B cell (primary cell): ENCODE measurements around the gene EEF1B2. TPM values are rescaled to one million over a fixed set of nuclear protein-coding genes. Genes with fewer than 3 reads are reported as not detected.

Source experiments
- ATAC-seq: fragments of 200-7000 bp; cut with Tn5 transposase; one replicate; pipeline ENCODE4 v1.10.0; 2021; ENCODE audit warnings: low read depth, mild to moderate bottlenecking, moderate number of reproducible peaks, moderate library complexity
- CTCF ChIA-PET: fragments of 350-600 bp; sonication (Branson Sonifier 250); formaldehyde crosslinking; loops from one replicate; lab custom pipeline; 2021; ENCODE audit warnings: antibody characterized with exemption, inconsistent platforms; lab: Charles Lee
- POLR2A ChIA-PET: fragments of 350-600 bp; sonication (Branson Sonifier 250); formaldehyde crosslinking; loops from one replicate; lab custom pipeline; 2021; ENCODE audit warnings: antibody characterized with exemption; lab: Charles Lee
- DNase-seq: peaks from one replicate; pipeline ENCODE4 v3.0.0; 2013
- H2AFZ ChIP-seq: 2 replicates; pipeline ENCODE4 v1.6.1; 2012; ENCODE audit warnings: mild to moderate bottlenecking, low read depth, low read length; ENCODE audit not compliant: insufficient read depth, poor library complexity, severe bottlenecking
- H3K27ac ChIP-seq, 2 donors: 1 replicate in 1 of 2; 2 replicates in 1 of 2; pipeline ENCODE4 v1.5.1; 2012 to 2013; ENCODE audit warnings: low read length in 2 of 2, mild to moderate bottlenecking in 2 of 2, moderate library complexity in 1 of 2
- H3K27me3 ChIP-seq, 4 experiments: fragments of 200-600 bp in 1 of 4; sonication (generic) in 1 of 4; replicated peaks in 1 of 4; 1 replicate in 2 of 4; 2 replicates in 2 of 4; pipeline versions ENCODE4 v1.6.1 to v1.7.0; 2013 to 2016; ENCODE audit warnings: low read length in 3 of 4, mild to moderate bottlenecking in 2 of 4, mixed read lengths in 1 of 4, moderate library complexity in 1 of 4; ENCODE audit not compliant: insufficient read depth in 4 of 4, control insufficient read depth in 3 of 4; ENCODE audit errors: control extremely low read depth in 1 of 4
- H3K36me3 ChIP-seq, 2 experiments: replicated peaks in 1 of 2; 1 replicate in 1 of 2; 2 replicates in 1 of 2; pipeline versions ENCODE4 v1.6.1 to v1.7.1; 2013; ENCODE audit warnings: low read length in 1 of 2; ENCODE audit not compliant: insufficient read depth in 2 of 2, control insufficient read depth in 1 of 2; ENCODE audit errors: control extremely low read depth in 1 of 2, extremely low read depth in 1 of 2
- H3K4me1 ChIP-seq, 2 donors: fragments of 200-600 bp in 1 of 2; sonication (generic) in 1 of 2; 1 replicate in 1 of 2; 2 replicates in 1 of 2; pipeline versions ENCODE4 v1.5.1 to v1.6.1; 2013 to 2017; ENCODE audit warnings: low read length in 2 of 2; ENCODE audit not compliant: control insufficient read depth in 2 of 2, insufficient read depth in 2 of 2
- H3K4me2 ChIP-seq: replicated peaks from 2 replicates; pipeline ENCODE3; 2012; ENCODE audit warnings: mild to moderate bottlenecking, low read depth, low read length; ENCODE audit not compliant: poor library complexity, severe bottlenecking
- H3K4me3 ChIP-seq, 5 experiments: fragments of 200-600 bp in 1 of 5; sonication (generic) in 1 of 5; 1 replicate in 3 of 5; 2 replicates in 2 of 5; pipeline versions ENCODE4 v1.5.1 to v1.7.0; 2011 to 2016; ENCODE audit warnings: low read length in 4 of 5, mild to moderate bottlenecking in 4 of 5, low read depth in 2 of 5, control low read depth in 1 of 5, moderate library complexity in 1 of 5; ENCODE audit not compliant: insufficient read depth in 1 of 5; ENCODE audit errors: control extremely low read depth in 1 of 5, extremely low read depth in 1 of 5
- H3K79me2 ChIP-seq: fragments of 200-600 bp; sonication (generic); one replicate; pipeline ENCODE4 v1.6.0; 2016; ENCODE audit warnings: low read length; ENCODE audit not compliant: control insufficient read depth, insufficient read depth
- H3K9ac ChIP-seq: fragments of 200-600 bp; sonication (generic); 2 replicates; pipeline ENCODE4 v1.6.1; 2017; ENCODE audit warnings: mild to moderate bottlenecking, low read length, moderate library complexity
- H3K9me3 ChIP-seq, 3 donors: one replicate each; pipeline versions ENCODE4 v1.6.1 to v1.7.1; 2013; ENCODE audit warnings: low read length in 2 of 3; ENCODE audit not compliant: control insufficient read depth in 2 of 3, insufficient read depth in 1 of 3; ENCODE audit errors: control extremely low read depth in 1 of 3
- H4K20me1 ChIP-seq: 2 replicates; pipeline ENCODE4 v1.6.0; 2012; ENCODE audit warnings: mild to moderate bottlenecking, low read length; ENCODE audit not compliant: insufficient read depth, control insufficient read depth, poor library complexity, severe bottlenecking
- H3K27ac Mint-ChIP-seq: one replicate; pipeline ENCODE4 v1.8.0; 2021; ENCODE audit warnings: mixed read lengths
- H3K27me3 Mint-ChIP-seq: one replicate; pipeline ENCODE4 v1.8.0; 2021; ENCODE audit warnings: mixed read lengths
- H3K4me1 Mint-ChIP-seq: one replicate; pipeline ENCODE4 v1.8.0; 2021; ENCODE audit warnings: mixed read lengths
- H3K4me3 Mint-ChIP-seq: one replicate; pipeline ENCODE4 v1.8.0; 2021; ENCODE audit warnings: mixed read lengths
- H3K9me3 Mint-ChIP-seq: one replicate; pipeline ENCODE4 v1.8.0; 2022; ENCODE audit warnings: mixed read lengths; ENCODE audit not compliant: insufficient read depth
- EZH2 ChIP-seq: IDR thresholded peaks from 2 replicates; pipeline ENCODE4 v1.6.1; 2012; ENCODE audit warnings: borderline replicate concordance, low read depth, mild to moderate bottlenecking, moderate library complexity, low read length; ENCODE audit not compliant: insufficient read depth, poor library complexity, severe bottlenecking
- WGBS: methylation state at CpG from one replicate; pipeline ENCODE4 v1.1.5; 2013; ENCODE audit warnings: missing lambda C conversion rate; ENCODE audit not compliant: insufficient coverage; 5-methylcytosine and 5-hydroxymethylcytosine counted together
- intact Hi-C: fragments of 100-400 bp; cut with micrococcal nuclease; formaldehyde crosslinking; loops from one replicate; pipeline ENCODE4 v1.10.0; 2022
- polyA plus RNA-seq: library from polyadenylated mRNA; depleted of rRNA; stranded (reverse); fragments of >200 nt; gene quantifications from 2 replicates; pipeline ENCODE4 v1.2.3, GENCODE V29; 2012
- total RNA-seq, 2 donors: library from RNA; stranded (reverse); fragments of 120-200 nt in 1 of 2; gene quantifications; 1 replicate in 1 of 2; 2 replicates in 1 of 2; pipeline versions ENCODE4 v1.2.3 to v1.2.4, GENCODE V29; 2013 to 2022
- TF ChIP-seq, protein P1 (sequence below): fragments of 200-600 bp; IDR thresholded peaks from one replicate; pipeline ENCODE4 v1.8.0; 2022; ENCODE audit warnings: antibody characterized with exemption, mild to moderate bottlenecking

The EEF1B2 gene
- total and polyA plus RNA-seq, 2 donors (not counting 1 experiment from before 2014, with no cell fraction given): 815 to 862 TPM

DNA sequence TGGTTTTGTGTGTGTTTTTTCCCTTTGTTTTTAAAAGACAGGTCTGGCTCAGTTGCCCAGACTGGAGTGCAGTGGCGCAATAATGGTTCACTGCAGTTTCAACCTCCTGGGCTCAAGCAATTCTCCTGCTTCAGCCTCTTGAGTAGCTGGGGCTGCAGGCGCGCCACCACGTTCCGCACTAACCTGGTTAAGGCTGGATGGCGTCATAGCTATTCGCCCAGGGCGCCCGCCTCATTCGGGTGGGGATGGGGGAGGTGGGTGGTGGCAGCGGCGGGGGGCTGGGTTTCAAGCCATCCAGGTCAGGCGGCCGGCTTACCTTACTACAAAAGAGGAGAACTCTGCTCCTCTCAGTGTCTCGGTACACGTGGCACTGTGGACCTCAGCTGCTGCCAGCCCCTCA is 42.8 kb downstream of the EEF1B2 start:
- H3K27me3 ChIP-seq: peaks cover 0 to 2% (median 0%) of the 10 kb centered on the region in 4 experiments
- no peak overlapping the region for H3K4me2 ChIP-seq
- H3K27ac ChIP-seq: no peak overlapping the region
- ATAC-seq (no peak), DNase-seq (no peak)
- ChIA-PET CTCF (no interaction called here), POLR2A (no interaction called here)
- H3K36me3 ChIP-seq: no peaks in the 10 kb centered on the region
- H4K20me1 ChIP-seq: no peaks in the 10 kb centered on the region
- no peak overlapping the region for H3K9ac ChIP-seq
- intact Hi-C loops: no loop called here
- H3K27ac Mint-ChIP-seq: no peak overlapping the region
- no peaks in the 10 kb centered on the region for H3K4me1 Mint-ChIP-seq
- peaks cover 23% of the 10 kb centered on the region for H3K27me3 Mint-ChIP-seq
- no peak overlapping the region for H3K4me3 Mint-ChIP-seq
- TF ChIP-seq, protein P1, sequence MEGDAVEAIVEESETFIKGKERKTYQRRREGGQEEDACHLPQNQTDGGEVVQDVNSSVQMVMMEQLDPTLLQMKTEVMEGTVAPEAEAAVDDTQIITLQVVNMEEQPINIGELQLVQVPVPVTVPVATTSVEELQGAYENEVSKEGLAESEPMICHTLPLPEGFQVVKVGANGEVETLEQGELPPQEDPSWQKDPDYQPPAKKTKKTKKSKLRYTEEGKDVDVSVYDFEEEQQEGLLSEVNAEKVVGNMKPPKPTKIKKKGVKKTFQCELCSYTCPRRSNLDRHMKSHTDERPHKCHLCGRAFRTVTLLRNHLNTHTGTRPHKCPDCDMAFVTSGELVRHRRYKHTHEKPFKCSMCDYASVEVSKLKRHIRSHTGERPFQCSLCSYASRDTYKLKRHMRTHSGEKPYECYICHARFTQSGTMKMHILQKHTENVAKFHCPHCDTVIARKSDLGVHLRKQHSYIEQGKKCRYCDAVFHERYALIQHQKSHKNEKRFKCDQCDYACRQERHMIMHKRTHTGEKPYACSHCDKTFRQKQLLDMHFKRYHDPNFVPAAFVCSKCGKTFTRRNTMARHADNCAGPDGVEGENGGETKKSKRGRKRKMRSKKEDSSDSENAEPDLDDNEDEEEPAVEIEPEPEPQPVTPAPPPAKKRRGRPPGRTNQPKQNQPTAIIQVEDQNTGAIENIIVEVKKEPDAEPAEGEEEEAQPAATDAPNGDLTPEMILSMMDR: no peak
- TF ChIP-seq EZH2: no peak
- H3K9me3 Mint-ChIP-seq: no peaks in the 10 kb centered on the region
- H3K4me1 ChIP-seq: no peaks in the 10 kb centered on the region
- no peak overlapping the region for H2AFZ ChIP-seq
- H3K4me3 ChIP-seq: no peak overlapping the region
- H3K79me2 ChIP-seq: no peaks in the 10 kb centered on the region
- no peaks in the 10 kb centered on the region for H3K9me3 ChIP-seq
- 86% methylated on average over 7 of the region's 16 CpGs for WGBS

DNA sequence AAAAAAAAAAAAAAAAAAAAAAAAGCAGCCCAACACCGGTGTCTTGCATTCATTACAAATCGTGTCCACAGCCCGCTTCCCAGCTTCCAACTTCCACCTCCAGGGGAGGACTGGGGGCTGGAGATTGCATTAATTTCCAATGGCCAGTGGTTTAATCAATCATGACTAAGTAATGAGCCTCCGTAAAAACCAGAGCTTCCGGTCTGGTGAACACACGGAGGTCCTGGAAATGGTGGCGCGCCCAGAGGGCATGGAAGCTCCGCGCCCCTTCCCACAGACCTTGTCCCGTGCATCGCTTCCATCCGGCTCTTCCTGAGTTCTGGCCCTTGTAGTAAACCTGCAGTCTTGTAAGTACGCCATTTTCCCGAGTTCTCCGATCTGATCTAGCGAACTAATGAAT is 43.6 kb downstream of the EEF1B2 start:
- Mint-ChIP-seq H3K27ac (no peak overlapping the region), H3K4me1 (no peaks in the 10 kb centered on the region), H3K4me3 (no peak overlapping the region), H3K9me3 (no peaks in the 10 kb centered on the region), H3K27me3 (peaks cover 16% of the 10 kb centered on the region)
- ChIA-PET CTCF (no interaction called here), POLR2A (no interaction called here)
- no peaks in the 10 kb centered on the region for H3K79me2 ChIP-seq
- ATAC-seq: no peak
- H3K27ac ChIP-seq: no peak overlapping the region
- WGBS: 97% methylated on average over 14 of the region's 17 CpGs
- H3K4me1 ChIP-seq: no peaks in the 10 kb centered on the region
- no peak for TF ChIP-seq EZH2
- TF ChIP-seq, protein P1: no peak
- intact Hi-C loops: no loop called here
- no peak overlapping the region for H3K9ac ChIP-seq
- no peak overlapping the region for H3K4me2 ChIP-seq
- no peak overlapping the region for H2AFZ ChIP-seq
- no peaks in the 10 kb centered on the region for H3K36me3 ChIP-seq
- no peaks in the 10 kb centered on the region for H3K27me3 ChIP-seq
- no peaks in the 10 kb centered on the region for H4K20me1 ChIP-seq
- no peak for DNase-seq
- H3K4me3 ChIP-seq: no peak overlapping the region
- H3K9me3 ChIP-seq: no peaks in the 10 kb centered on the region
